HG03039 (cell line): ENCODE data around the gene TBC1D10B.

Experiments used
- ATAC-seq: cut with Tn5 transposase; IDR thresholded peaks from one replicate; pipeline ENCODE4 v1.9.1; 2021; ENCODE audit warnings: mild to moderate bottlenecking, moderate library complexity; ENCODE audit not compliant: unreplicated experiment

TBC1D10B gene

DNA sequence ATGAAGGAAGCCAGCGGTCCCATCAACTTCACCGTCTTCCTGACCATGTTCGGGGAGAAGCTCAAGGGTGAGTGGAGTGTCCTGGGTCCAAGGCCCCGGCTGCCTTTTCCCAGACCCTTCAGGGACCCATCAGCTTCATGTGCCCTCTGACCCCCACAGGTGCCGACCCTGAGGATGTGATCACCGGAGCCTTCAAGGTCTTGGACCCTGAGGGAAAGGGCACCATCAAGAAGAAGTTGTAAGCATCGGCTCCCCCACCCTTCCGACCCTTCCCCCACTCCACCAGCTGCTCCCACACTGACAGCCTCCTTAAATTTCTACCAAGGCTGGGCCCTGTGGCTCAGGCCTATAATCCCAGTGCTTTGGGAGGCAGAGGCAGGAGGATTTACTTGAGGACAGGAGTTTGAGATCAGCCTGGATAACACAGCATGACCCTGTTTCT lies 6.2 kb upstream of the TBC1D10B start:
- ATAC-seq, result no peak

DNA sequence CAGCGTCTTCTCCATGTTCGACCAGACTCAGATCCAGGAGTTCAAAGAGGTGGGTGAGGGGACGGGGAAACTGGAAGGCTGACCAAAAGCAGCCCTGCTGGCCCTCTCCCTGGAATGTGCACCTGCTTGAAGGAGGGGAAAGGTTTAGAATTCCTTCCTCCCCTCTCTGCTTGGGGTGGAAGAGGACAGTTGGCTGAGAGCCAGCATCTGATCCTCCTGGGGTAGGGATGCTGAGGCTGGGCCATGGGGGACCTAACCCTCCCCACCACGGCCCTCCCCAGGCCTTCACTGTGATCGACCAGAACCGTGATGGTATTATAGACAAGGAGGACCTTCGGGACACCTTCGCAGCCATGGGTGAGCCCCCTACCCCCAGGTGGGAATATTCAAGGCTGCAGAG lies 5.6 kb upstream of the TBC1D10B start:
- ATAC-seq, result no peak

DNA sequence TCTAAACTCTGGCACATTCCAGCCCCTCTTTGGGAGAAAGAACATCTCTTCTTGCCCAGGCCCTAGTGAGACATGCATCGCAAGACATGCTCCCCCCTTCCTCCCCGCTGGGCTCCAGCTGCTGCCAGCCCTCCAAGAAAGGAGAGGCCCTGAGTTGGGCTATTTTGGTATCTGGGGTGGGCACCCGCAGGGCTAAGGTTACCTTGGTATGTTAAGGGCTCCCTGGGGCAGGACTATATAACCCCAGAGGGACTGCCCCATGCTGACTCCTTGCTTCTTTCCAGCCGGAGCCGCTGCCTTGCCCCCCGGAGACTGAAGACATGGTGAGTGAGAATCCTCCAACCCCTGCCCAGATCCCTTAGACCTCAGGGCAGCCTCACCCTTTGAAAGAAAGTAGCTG lies 4.2 kb upstream of the TBC1D10B start, which contains the start of gene MYL11:
TSS of gene MYL11 (plus strand) at position 265 of the 400 bp plus-strand sequence. CDS start at position 321, 56 bp downstream.
- no peak for ATAC-seq

DNA sequence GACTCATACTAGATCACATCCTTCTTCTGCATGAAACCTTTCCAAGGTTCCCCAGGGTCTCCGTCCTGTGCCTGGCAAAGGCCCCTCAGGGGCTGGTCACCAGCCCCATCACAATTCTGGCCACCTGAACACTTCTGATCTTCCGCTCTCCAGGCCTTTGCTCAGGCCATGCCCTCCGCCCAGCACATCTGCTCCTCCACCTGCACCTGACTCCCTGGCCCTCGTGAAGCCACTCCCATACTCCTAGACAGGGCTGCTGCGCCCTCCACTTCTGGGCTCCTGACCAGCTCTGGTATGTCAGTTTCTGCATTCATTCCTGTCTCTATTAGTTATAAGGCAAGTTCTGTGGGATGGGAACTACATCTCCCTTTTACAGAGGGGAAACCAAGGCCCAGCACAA lies 2.4 kb upstream of the TBC1D10B start:
- ATAC-seq, result no peak

DNA sequence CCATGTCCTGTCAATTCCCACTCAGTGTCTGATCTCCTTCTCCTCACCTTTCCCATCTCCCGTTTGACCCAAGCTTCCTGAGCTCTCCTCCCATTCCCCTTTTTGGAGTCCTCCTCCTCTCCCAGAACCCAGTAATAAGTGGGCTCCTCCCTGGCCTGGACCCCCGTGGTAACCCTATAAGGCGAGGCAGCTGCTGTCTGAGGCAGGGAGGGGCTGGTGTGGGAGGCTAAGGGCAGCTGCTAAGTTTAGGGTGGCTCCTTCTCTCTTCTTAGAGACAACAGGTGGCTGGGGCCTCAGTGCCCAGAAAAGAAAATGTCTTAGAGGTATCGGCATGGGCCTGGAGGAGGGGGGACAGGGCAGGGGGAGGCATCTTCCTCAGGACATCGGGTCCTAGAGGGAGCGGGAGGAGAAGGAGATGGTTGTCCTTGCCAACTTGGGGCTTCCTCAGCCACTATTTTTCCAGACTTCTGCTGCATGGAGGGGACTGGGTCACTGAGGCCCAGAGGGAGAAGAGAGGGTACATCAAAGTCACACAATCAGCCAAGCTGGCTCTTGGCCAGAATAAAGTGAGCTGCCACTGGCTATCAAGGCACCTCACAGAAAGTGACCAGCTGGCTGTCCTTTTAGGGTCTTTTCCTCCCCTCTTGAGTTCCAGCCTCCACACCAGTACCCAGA lies 1.9 kb upstream of the TBC1D10B start:
- no peak for ATAC-seq

DNA sequence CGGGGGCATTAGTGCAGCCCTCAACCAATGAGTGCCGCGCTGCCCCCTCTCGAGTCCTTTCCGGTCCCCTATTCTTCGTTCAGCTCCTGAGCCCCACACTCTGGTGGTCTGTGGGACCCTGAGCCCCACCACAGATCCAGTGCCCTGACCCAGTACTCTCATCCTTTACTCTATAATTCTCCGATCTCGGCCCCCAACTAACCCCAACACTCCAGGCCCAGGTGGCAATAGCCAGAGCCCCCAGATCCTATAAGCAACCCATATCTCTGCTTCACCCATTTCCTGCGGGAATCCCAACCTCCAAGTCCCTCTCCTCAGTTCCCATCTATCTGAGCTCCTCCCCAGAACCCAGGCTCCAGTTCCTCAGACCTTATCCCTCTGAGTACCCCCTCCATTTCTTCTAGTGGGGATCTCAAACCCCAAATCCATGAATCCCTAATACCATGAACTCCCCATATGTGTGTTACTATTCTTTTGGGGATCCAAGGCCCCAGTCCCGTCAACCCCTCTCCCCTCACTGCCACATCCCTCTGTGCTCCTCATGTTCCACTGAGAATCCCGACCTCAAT lies 1.0 kb upstream of the TBC1D10B start:
- no peak for ATAC-seq

DNA sequence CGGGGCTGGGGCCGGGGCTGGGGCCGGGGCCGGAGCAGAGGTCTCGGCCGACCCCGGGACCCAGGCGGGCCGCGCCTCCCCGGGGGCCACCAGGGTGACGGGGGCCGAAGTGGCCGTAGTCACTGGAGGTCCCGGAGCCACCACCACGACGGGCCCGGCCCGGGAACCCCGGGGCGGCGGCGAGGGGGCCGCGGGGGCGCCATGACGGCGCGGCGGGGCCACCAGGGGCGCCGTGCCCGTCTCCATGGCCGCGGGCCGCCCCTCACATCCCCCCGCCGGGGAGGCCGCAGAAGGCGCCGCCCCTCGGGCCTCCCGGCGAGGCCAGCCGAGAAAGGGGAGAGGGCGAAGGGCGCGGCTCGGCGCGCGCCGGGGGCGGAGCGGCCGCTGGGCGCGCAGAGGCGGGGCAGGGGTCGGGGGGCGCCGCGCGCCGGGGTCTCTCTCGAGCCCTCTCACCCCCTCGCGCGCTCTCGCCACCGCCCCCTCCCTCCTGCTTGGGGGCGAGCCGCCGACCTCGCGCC lies 297 bp downstream of the TBC1D10B start:
- no peak for ATAC-seq

DNA sequence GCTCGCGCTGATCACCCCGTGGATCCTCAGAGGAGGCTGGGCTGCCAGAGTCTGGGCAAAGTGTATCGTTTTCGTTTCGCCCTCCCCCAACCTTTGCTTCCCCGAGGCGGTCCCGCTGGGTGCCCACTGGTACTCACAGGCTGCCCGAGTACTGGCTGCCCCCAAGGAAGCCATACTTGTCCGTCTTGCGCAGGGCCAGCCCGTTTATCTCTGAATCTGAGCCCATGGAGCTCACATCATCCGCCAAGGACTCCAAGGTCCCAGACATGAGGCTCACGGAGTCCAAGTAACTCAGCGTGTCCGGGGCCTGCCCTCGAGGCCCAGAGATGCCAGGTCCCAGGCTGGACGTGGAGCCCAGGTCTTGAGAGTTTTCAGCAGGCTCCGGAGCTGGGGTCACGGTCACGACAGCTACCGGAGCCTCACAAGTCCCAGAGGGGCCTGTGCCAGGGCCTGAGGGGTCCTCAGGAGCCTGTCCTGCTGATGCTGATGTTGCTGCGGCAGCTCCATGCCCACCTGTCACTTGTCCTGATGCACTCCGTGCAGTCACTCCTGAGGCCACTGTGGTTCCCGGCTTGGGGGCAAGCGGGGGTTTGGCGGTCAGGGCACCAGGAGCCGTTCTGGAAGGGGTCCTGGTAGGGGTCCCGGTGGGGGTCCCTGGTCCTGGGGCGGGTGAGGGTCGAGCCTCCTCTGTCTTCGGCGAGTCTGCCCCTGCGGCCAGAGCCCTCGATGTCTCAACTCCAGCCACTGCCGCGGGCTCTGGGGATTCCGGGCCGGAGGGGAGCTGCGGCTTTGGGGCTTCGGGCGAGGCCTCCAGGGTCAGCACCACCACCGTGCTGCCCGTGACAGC lies 980 bp downstream of the TBC1D10B start:
- no peak for ATAC-seq

DNA sequence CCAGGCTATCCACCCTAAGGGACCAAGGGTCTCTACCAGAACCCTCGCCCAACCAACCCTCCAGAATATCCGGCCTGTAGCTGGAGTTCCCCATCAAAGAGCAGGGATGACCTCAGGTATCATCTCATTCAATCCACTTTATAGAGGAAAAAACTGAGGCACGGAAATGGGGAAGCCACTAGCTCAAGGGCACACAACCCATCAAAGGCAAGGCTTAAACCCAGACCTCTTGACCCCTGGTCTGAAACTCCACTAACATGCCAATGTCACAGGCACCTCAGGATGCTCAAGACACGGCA lies 1.6 kb downstream of the TBC1D10B start:
- no peak for ATAC-seq

DNA sequence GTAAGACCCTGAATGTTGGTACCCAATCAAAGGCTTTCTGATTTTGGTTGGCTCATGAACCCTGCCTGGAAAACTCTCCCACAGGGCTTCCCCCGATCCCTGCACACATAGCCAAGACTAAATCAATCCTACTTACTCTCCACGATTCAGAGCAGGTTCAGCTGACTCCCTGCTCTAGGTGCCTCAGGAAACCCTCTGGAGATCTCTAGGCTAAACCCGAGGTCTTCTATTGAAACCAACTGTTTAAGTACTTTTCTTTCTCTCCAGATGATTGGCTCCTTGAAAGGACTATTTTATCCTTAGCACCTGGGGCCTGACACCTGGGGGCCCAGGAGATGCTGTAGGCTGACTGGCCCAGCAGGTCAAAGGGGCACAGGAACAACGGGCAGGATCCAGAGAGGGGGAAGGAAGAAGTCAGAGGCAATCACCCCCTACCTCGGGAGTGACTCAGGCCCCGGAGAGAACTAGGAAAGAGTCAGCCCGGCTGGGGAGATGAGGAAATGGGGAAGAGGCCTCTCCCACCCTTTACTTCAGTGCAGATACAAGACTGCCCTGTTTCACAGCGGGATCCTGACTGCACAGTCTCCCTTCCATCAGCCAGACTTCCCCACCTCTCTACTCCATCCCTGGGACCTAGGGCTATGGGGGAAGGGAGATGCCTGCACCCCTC lies 2.0 kb downstream of the TBC1D10B start:
- no peak for ATAC-seq

DNA sequence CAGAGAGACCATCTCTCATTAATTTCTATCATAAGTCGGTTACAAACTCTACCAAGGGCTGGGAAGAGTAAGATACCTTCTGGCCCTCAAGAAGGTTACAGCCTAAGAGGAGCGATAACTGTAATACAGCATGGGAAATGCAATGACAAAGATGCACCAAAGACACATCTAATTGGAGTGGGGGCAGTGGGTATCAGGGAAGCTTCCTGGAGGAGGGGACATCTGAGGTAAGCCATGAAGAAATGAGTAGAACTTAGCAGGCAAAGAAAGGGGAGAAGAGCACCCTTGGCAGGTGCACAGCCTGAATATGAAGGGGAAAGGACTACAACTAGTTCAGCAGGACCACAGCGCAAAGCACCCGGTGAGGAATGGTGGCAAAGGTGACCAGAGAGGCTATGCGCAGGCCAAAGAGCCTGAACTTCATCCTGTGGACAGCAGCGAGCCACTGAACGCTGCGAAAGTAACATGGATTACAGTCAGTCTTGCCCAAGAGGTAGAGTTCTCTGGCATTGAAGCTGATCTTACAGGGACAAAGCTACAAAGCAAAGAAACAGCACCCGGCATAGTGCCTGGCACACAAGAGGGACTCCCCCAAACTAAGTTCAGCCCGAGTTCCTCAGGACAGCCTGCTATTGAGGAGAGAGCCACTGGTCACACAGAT lies 2.8 kb downstream of the TBC1D10B start:
- ATAC-seq, result no peak

DNA sequence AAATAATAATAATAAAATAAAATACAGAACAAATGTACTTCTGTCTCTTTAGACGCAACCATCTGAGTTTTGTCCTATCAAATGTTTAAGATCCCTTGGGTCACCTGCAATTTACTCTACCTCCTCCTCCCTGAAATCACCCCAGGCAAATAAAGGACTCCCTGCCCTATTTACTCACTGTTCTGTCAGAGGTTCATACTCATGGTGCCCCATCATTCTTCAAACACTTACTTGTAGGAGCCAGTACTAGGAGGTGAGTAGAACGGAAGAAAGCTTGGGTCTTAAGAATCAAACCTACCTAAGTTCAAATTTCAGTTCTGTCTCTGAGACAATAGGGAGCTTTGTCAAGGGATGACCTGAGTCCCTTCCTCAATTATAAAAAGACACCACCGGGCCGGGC lies 3.8 kb downstream of the TBC1D10B start:
- ATAC-seq, result no peak

DNA sequence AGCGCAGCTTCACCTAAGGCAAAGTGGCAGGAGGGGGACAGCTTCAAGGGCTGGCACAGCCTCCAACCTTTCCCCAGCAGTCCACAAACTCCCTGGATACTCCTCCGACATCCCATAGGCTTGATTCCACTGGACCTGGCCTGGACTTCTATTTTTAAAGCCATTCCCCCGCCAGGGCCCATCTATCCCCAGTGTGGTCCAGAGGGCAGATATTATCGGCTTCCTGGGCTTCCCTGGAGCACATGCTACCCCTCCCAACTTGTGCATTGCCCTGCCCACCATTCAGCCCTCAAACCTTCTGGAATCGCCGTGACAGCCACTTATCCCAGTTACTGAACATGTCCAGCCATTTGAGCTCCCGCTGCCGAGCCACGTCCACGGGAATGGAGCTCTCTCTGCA lies 5.1 kb downstream of the TBC1D10B start:
- ATAC-seq, result no peak

DNA sequence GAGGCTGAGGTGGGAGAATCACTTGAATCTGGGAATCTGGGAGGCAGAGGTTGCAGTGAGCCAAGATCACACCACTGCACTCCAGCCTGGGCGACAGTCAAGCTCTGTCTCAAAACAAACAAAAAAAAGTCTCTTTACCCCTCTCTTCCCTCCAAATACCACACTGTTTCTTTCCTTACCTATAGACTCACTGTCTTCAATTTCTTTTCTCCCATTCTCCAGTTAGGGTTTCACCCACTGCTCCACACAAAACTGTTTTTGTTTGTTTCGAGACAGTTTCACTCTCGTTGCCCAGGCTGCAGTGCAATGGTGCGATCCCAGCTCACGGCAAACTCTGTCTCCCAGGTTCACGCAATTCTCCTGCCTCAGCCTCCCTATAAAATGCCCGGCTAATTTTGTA lies 9.1 kb downstream of the TBC1D10B start:
- ATAC-seq, result no peak

DNA sequence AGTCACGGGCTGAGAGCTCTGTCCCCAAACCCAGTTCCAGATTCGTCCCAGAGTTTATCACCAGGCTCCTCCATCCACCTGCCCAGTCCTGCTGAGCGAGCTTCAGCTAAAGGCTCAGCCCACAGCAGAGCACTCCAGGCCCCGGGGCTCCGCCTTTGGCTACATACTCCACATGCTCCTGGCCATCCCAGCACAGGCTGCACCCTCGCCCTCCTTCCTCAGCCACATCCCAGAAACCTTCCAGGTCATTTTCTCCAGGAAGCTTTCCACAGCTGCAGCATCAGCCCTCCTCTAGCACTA lies 10.5 kb downstream of the TBC1D10B start:
- no peak for ATAC-seq

DNA sequence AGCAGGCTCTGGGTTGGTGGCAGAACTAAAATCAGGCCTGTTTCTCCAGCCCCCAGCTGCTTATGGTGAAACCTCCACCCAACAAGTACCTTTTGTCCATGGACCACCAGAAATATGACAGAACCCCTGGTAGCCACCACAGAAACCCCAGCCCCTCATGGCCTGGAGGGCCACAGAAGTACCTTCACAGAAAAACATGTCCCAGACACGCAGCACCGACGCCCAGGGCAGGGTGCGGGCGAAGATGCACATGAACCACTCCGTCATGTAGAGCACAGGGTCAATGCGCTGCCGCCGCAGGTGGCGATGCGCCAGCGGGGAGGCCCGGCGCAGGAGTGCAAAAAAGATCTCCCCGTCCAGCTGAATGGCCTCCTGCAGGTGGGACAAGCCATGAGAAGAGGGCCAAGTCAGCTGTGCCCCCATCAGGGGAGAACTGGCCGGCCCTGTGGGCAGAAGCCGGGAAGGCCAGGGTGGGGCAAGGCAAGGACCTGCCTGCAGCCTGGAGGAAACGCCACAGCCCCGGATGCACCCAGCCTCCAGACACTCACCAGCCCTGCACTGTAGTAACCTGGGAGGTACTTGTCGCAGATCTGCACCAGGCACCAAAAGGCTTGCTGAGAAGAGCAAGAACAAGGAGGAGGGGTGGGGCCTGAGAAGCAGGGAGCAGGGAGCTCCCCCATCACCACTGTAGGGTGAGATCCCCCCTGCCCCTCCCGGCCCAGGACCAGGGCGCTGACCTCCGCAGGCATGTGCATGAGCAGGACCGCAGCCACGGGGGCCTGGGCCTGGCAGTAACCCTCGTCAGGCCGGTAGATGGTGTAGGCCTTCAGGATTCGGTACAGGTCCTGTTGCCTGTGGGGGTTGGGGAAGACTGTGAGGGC lies 11.1 kb downstream of the TBC1D10B start:
- no peak for ATAC-seq

DNA sequence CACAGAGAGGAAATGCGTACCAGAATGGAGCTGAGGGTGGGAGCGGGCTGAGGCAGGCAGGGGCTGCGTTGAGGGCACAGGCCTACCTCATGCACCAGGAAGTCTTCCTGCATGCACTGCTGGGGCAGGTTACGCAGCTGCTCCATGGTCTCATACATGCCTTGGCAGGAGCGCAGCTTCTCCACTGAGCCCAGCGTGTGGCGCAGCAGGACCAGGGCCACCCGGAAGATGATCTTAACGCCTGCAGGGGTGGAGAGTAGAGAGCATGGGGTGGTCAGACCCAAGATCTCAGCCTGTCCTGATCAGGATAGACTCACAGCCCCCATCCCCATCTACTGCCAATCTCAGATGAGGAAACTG lies 11.7 kb downstream of the TBC1D10B start:
- no peak for ATAC-seq

DNA sequence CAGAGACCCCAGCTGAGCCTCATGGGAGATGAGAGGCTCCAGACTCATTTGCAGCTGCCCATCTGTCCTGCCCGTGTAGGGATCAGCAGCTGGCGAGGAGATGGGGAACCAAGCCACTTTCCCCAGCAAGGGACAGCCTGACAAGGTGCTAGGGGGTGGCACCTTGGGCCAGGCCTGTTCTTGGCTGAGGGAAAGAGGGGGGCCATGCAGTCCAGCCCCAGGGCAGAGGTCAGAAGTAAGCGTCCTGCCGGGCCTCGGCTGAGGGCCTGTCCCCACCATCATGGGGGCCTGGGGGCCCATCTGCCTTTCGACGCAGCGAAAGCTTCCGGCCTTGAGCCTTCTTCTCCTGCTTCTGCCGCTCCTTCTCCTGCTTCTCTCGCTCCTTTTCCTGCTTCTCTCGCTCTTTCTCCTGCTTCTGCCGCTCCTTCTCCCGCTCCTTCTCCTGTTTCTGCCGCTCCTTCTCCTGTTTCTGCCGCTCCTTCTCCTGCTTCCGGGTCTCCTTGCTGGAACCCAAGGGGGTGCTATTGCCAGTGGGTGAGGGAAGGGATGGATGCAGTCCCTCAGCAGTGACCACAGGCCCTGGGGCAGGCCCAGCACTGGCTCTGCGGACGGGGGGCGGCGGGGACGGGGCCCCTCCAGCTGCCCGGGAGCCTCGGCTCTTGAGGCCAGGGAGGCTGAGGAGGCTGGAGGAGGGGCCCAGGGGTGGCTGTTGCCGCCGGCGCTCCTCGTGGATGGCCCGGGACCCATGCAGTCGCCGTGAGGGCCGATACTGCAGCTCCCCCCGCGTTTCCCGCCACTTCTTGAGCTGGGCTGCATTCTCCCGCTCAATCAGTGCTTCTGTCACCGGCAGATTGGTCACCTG lies 12.3 kb downstream of the TBC1D10B start:
- no peak for ATAC-seq

DNA sequence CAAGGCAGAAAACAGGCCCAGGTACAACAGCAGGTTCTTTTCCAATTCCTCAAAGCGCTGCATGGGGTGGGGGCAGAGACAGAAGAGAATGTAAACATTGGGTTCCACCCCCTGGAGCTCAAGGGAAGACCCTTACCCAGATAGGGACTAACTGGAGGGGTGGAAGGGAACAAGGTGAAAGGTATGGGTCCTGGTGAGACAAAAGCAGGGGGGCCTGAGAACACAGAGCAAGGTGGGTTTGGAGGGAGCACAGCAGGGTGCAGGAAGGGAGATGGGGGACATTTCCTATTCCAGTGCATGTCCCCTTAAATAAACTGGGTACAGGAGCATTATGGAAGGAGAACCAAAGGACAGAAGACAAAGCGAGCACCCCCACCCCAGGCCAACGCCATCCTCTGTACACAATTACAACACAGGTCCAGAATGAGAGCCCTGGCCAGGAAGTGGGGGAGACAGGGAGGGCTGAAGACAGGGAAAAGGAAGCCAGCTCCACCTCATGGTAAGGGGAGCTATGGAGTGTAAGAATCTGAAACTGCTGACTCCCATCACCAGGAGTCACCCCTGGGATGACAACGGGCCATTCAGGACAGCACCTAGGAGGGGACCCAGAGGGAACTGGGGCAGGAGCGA lies 13.1 kb downstream of the TBC1D10B start:
- no peak for ATAC-seq
